ENCODE measurements around the gene HSP90AA1.

The HSP90AA1 gene

GRCh38 chr14:102096569-102097188, 9.8 kb upstream of the HSP90AA1 start:
- TF ChIP-seq RAD21 (IDR thresholded peaks at IDR 0.05; ENCODE audit: low read depth) = peak; percentile 94
- peak; percentile 44; the same call in 1 of the 2 replicates for TF ChIP-seq NFIC (IDR thresholded peaks at IDR 0.05)
- TF ChIP-seq EP300 (IDR thresholded peaks at IDR 0.05; ENCODE audit: borderline replicate concordance) = no peak

DNA sequence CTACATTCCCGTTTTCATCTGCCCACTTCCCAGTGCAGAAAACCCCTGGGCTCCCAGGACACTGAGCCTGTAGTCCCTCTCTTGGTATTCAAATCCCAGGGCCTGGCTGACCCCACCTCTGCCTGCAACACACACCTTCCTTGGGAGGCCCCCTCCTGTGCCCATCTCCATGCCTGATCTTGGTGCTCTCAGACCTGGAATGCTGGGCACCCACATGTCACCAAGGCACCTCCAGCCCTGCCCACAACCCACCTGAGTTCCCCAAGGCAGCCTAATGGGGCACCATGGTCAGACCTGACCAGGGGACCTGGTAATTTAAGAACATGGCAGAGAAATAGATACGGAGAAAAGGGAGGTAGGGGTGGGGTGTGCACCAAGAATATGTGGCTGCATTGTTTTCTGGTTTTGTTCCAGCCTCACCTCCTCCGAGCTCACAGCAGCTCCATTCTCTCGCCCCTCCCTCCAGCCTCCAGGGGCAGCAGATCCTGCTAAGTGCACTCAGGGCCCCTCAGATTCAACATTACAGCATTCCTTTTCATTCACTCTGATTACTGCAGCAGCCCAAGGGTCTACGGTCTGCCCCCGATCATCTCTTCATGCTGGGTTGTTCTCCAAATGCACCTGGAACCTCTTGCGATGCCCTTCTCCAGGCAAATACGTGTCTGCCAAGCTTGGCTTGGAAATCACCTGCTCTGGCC, 9.2 kb upstream of the HSP90AA1 start:
- TF ChIP-seq, protein P1, sequence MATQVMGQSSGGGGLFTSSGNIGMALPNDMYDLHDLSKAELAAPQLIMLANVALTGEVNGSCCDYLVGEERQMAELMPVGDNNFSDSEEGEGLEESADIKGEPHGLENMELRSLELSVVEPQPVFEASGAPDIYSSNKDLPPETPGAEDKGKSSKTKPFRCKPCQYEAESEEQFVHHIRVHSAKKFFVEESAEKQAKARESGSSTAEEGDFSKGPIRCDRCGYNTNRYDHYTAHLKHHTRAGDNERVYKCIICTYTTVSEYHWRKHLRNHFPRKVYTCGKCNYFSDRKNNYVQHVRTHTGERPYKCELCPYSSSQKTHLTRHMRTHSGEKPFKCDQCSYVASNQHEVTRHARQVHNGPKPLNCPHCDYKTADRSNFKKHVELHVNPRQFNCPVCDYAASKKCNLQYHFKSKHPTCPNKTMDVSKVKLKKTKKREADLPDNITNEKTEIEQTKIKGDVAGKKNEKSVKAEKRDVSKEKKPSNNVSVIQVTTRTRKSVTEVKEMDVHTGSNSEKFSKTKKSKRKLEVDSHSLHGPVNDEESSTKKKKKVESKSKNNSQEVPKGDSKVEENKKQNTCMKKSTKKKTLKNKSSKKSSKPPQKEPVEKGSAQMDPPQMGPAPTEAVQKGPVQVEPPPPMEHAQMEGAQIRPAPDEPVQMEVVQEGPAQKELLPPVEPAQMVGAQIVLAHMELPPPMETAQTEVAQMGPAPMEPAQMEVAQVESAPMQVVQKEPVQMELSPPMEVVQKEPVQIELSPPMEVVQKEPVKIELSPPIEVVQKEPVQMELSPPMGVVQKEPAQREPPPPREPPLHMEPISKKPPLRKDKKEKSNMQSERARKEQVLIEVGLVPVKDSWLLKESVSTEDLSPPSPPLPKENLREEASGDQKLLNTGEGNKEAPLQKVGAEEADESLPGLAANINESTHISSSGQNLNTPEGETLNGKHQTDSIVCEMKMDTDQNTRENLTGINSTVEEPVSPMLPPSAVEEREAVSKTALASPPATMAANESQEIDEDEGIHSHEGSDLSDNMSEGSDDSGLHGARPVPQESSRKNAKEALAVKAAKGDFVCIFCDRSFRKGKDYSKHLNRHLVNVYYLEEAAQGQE (IDR thresholded peaks at IDR 0.05; ENCODE audit: low read depth) = no peak
- TF ChIP-seq RAD21 (IDR thresholded peaks at IDR 0.05; ENCODE audit: low read depth) = no peak
- no peak for TF ChIP-seq NFIC (IDR thresholded peaks at IDR 0.05)
- TF ChIP-seq TEAD4 (IDR thresholded peaks at IDR 0.05) = no peak

DNA sequence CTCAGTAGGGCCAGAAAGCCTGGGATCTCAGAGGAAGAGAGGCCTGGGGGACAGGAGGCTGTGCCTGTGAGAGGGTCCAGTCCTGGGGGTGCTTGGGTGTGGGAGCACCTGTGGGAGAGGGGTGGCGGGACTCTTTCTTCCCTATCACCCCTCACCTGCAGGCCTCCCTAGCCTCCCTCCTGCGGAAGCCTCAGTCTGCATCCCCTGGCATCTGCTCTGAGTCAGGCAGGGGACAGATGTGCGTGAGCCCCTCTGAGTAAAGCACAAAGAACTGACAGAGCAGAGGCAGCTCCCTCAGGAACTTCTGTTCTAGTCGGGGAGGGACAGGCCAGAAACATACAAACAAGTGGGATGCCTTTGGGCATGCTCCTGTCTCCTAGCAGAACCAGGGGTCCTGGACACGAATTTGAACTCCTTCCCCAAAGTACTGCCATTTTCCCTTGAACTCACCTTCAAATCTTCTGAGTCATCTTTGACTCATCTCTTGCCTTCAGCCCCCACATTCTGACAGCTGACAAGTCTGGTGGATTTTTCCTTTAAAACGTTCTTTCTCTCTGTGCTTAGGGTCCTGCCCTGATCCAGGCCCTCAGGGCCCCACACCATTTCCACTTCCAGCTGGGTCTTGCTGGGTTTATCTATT, 8.5 kb upstream of the HSP90AA1 start:
- TF ChIP-seq, protein P1 (IDR thresholded peaks at IDR 0.05; ENCODE audit: low read depth) = no peak
- TF ChIP-seq YY1 (IDR thresholded peaks at IDR 0.05; ENCODE audit: low read depth) = no peak
- TF ChIP-seq, protein P2, sequence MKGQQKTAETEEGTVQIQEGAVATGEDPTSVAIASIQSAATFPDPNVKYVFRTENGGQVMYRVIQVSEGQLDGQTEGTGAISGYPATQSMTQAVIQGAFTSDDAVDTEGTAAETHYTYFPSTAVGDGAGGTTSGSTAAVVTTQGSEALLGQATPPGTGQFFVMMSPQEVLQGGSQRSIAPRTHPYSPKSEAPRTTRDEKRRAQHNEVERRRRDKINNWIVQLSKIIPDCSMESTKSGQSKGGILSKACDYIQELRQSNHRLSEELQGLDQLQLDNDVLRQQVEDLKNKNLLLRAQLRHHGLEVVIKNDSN (IDR thresholded peaks at IDR 0.05) = no peak
- TF ChIP-seq CEBPB (IDR thresholded peaks at IDR 0.05) = no peak
- TF ChIP-seq TCF12 (IDR thresholded peaks at IDR 0.05; ENCODE audit: low read depth) = no peak
- no peak for TF ChIP-seq EGR1 (IDR thresholded peaks at IDR 0.05)
- TF ChIP-seq, protein P3, sequence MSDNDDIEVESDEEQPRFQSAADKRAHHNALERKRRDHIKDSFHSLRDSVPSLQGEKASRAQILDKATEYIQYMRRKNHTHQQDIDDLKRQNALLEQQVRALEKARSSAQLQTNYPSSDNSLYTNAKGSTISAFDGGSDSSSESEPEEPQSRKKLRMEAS (IDR thresholded peaks at IDR 0.05) = no peak
- no peak for TF ChIP-seq TEAD4 (IDR thresholded peaks at IDR 0.05)

DNA sequence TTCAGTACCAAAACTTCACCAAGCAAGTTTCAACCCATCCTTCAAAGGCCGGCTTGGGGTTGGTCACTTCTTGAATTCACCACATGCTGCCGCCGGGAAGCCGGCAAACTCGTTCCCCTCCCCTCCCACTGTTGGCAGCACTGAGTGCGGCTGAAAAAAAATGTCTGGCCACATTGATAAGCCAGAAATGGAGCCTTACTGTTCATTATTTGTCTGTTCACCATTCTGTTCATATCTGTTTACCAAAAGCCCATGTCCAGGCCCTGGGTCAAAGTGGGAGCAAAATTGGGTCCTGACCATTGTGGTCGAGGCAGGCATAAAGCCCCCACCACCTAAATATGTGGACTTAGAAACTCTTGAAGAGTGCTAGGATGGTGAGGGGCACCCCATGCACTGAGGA, 7.3 kb upstream of the HSP90AA1 start:
- no peak for TF ChIP-seq CREB1 (IDR thresholded peaks at IDR 0.05; ENCODE audit: low read depth)
- TF ChIP-seq TAF1 (IDR thresholded peaks at IDR 0.05; ENCODE audit: low read depth) = no peak
- no peak for TF ChIP-seq EP300 (IDR thresholded peaks at IDR 0.05; ENCODE audit: borderline replicate concordance)
- no peak for TF ChIP-seq RAD21 (IDR thresholded peaks at IDR 0.05; ENCODE audit: low read depth)
- TF ChIP-seq FOXM1 (IDR thresholded peaks at IDR 0.05; ENCODE audit: borderline replicate concordance, low read depth) = no peak
- no peak for TF ChIP-seq EGR1 (IDR thresholded peaks at IDR 0.05)
- TF ChIP-seq CEBPB (IDR thresholded peaks at IDR 0.05) = no peak
- TF ChIP-seq, protein P1 (IDR thresholded peaks at IDR 0.05; ENCODE audit: low read depth) = no peak
- TF ChIP-seq ZBTB7A (IDR thresholded peaks at IDR 0.05; ENCODE audit: low read depth) = no peak
- no peak for TF ChIP-seq YY1 (IDR thresholded peaks at IDR 0.05; ENCODE audit: low read depth)
- no peak for TF ChIP-seq TCF12 (IDR thresholded peaks at IDR 0.05; ENCODE audit: low read depth)
- no peak for TF ChIP-seq NFIC (IDR thresholded peaks at IDR 0.05)
- TF ChIP-seq, protein P2 (IDR thresholded peaks at IDR 0.05) = no peak

- TF ChIP-seq FOXM1 (IDR thresholded peaks at IDR 0.05; ENCODE audit: borderline replicate concordance, low read depth) (no peak), YY1 (IDR thresholded peaks at IDR 0.05; ENCODE audit: low read depth) (no peak), EP300 (IDR thresholded peaks at IDR 0.05; ENCODE audit: borderline replicate concordance) (no peak), CREB1 (IDR thresholded peaks at IDR 0.05; ENCODE audit: low read depth) (no peak), NFIC (IDR thresholded peaks at IDR 0.05) (no peak), CEBPB (IDR thresholded peaks at IDR 0.05) (no peak)
Observed at GRCh38 chr14:102092806-102093205, 6.0 kb upstream of the HSP90AA1 start.
